ENCODE data around the gene EPC2. TPM values are rescaled to one million over a fixed set of nuclear protein-coding genes. Genes with fewer than 3 reads are reported as not detected.

Gene EPC2
- total and polyA plus RNA-seq, 2 donors from 2014 or later = 7.2 to 43.9 TPM

DNA sequence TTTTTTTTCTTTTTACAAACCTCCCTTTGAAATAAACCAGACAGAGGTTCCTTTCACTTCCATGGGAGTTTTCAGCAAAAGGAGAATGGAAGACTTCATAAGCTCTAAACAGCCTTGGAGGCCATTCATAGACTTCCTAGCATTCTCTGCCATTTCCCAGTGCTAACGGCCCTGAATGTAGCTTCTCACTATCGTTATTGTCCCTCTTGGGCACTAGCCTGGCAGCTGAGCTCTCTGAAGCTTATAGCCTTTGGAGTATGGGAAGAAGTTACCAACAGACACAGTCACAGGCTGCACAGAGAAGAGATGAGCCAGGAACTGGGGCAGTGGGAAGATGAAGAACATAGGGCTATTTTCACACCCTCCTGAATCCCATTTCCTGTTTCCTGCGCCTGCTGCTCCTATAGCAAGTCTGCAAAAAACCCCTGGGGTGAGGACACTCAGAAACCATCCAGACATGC lies 29.1 kb upstream of the EPC2 start:
- FAIRE-seq (no peak), DNase-seq (peak in 1 of 5 donors; percentile 12)
- no peak overlapping the region for H3K4me3 ChIP-seq (ENCODE audit: low read length in 3 of 3)
- peaks cover 8 to 16% (median 9%) of the 10 kb centered on the region in 3 donors for H3K4me1 ChIP-seq (ENCODE audit: control insufficient read depth in 2 of 3, insufficient read depth in 2 of 3, low read depth in 1 of 3, low read length in 3 of 3)
- no peaks in the 10 kb centered on the region for H3K27me3 ChIP-seq (ENCODE audit: control insufficient read depth, insufficient read depth, low read length)
- H3K9ac ChIP-seq (ENCODE audit: low read length in 3 of 3) = no peak overlapping the region
- TF ChIP-seq, protein P1, sequence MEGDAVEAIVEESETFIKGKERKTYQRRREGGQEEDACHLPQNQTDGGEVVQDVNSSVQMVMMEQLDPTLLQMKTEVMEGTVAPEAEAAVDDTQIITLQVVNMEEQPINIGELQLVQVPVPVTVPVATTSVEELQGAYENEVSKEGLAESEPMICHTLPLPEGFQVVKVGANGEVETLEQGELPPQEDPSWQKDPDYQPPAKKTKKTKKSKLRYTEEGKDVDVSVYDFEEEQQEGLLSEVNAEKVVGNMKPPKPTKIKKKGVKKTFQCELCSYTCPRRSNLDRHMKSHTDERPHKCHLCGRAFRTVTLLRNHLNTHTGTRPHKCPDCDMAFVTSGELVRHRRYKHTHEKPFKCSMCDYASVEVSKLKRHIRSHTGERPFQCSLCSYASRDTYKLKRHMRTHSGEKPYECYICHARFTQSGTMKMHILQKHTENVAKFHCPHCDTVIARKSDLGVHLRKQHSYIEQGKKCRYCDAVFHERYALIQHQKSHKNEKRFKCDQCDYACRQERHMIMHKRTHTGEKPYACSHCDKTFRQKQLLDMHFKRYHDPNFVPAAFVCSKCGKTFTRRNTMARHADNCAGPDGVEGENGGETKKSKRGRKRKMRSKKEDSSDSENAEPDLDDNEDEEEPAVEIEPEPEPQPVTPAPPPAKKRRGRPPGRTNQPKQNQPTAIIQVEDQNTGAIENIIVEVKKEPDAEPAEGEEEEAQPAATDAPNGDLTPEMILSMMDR (IDR thresholded peaks at IDR 0.05; ENCODE audit: borderline replicate concordance, extremely low read depth, insufficient read depth) = no peak
- intact Hi-C loops (cut with DNase I) = no loop called here
- H3K9me3 ChIP-seq (ENCODE audit: control insufficient read depth in 2 of 3, insufficient read depth in 1 of 3, low read length in 3 of 3) = no peaks in the 10 kb centered on the region
- H3K27ac ChIP-seq (ENCODE audit: low read depth in 2 of 2, low read length in 2 of 2) = no peak overlapping the region
- no peaks in the 10 kb centered on the region for H3K36me3 ChIP-seq (ENCODE audit: control insufficient read depth in 2 of 3, insufficient read depth in 3 of 3, low read length in 3 of 3)

GRCh38 chr2:148616662-148617061 lies 27.9 kb upstream of the EPC2 start:
- Histone ChIP-seq H3K27ac (ENCODE audit: low read depth in 2 of 2, low read length in 2 of 2) (no peak overlapping the region), H3K9me3 (ENCODE audit: control insufficient read depth in 2 of 3, insufficient read depth in 1 of 3, low read length in 3 of 3) (no peaks in the 10 kb centered on the region), H3K4me1 (ENCODE audit: control insufficient read depth in 2 of 3, insufficient read depth in 2 of 3, low read depth in 1 of 3, low read length in 3 of 3) (peaks cover 8 to 16% (median 9%) of the 10 kb centered on the region in 3 donors), H3K4me3 (ENCODE audit: low read length in 3 of 3) (no peak overlapping the region), H3K36me3 (ENCODE audit: control insufficient read depth in 2 of 3, insufficient read depth in 3 of 3, low read length in 3 of 3) (no peaks in the 10 kb centered on the region), H3K9ac (ENCODE audit: low read length in 3 of 3) (no peak overlapping the region), H3K27me3 (ENCODE audit: control insufficient read depth, insufficient read depth, low read length) (no peaks in the 10 kb centered on the region)
- FAIRE-seq (no peak), DNase-seq (no peak)
- intact Hi-C loops (cut with DNase I) = no loop called here
- TF ChIP-seq, protein P1 (IDR thresholded peaks at IDR 0.05; ENCODE audit: borderline replicate concordance, extremely low read depth, insufficient read depth) = no peak

DNA sequence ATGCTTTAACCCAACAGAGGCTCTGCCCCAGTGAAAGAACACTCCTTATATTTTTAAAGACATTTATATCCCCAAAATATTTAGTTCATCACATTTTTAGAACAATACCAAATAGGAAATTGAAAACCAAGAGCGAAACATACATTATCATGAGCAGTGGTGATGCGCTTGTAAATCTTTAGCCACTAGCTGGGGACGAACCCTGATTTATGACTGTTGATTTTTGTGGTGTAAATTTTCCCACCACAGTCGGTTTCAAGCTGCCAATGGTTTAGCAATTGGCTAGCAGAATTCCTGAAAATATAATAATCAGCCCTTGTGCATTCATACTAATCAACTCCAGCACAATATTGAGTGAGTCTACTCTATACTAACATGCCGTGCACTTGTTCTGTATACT lies 27.3 kb upstream of the EPC2 start:
- intact Hi-C loops (cut with DNase I) = no loop called here
- Histone ChIP-seq H3K27me3 (ENCODE audit: control insufficient read depth, insufficient read depth, low read length) (no peaks in the 10 kb centered on the region), H3K27ac (ENCODE audit: low read depth in 2 of 2, low read length in 2 of 2) (no peak overlapping the region), H3K4me3 (ENCODE audit: low read length in 3 of 3) (no peak overlapping the region), H3K9me3 (ENCODE audit: control insufficient read depth in 2 of 3, insufficient read depth in 1 of 3, low read length in 3 of 3) (no peaks in the 10 kb centered on the region), H3K4me1 (ENCODE audit: control insufficient read depth in 2 of 3, insufficient read depth in 2 of 3, low read depth in 1 of 3, low read length in 3 of 3) (peaks cover 8 to 16% (median 9%) of the 10 kb centered on the region in 3 donors), H3K36me3 (ENCODE audit: control insufficient read depth in 2 of 3, insufficient read depth in 3 of 3, low read length in 3 of 3) (no peaks in the 10 kb centered on the region), H3K9ac (ENCODE audit: low read length in 3 of 3) (no peak overlapping the region)
- TF ChIP-seq, protein P1 (IDR thresholded peaks at IDR 0.05; ENCODE audit: borderline replicate concordance, extremely low read depth, insufficient read depth) = no peak
- FAIRE-seq = no peak
- no peak for DNase-seq

Measured in kidney (tissue), 14 donors.